NB4 (cell line): ENCODE data around the gene RBMS3.

Experiments used
- POLR2A ChIP-seq: IDR thresholded peaks from 2 replicates; pipeline ENCODE4 v1.6.1; 2011; ENCODE audit warnings: mild to moderate bottlenecking; ENCODE audit not compliant: insufficient read length; ENCODE audit errors: extremely low read depth
- TF ChIP-seq, protein P1 (sequence below): IDR thresholded peaks from 2 replicates; pipeline ENCODE4 v1.6.1; 2011; ENCODE audit warnings: low read depth, low read length
- TF ChIP-seq, protein P2 (sequence below): IDR thresholded peaks from one replicate; pipeline ENCODE4 v1.5.1; 2012; ENCODE audit warnings: low read depth, low read length

DNA sequence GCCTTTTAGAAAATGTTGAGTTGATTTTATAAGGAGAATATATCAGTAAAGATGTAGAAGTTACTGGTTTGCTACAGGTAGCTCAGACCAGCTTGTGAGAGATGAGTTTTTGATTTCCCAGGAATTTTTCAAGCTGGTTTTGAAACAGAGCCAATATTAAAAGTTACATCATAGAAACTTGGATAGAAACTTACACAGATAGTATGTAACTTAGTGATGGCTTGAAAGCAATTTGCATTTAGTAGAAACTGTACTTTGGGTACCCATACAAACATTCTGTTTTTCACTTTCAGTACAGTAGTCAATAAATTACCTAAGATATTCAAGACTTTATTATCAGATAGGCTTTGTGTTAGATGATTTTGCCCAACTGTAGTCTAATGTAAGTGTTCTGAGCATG lies 93.4 kb downstream of the RBMS3 start:
- TF ChIP-seq POLR2A, result no peak
- TF ChIP-seq, protein P1, sequence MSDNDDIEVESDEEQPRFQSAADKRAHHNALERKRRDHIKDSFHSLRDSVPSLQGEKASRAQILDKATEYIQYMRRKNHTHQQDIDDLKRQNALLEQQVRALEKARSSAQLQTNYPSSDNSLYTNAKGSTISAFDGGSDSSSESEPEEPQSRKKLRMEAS, result no peak
- TF ChIP-seq, protein P2, sequence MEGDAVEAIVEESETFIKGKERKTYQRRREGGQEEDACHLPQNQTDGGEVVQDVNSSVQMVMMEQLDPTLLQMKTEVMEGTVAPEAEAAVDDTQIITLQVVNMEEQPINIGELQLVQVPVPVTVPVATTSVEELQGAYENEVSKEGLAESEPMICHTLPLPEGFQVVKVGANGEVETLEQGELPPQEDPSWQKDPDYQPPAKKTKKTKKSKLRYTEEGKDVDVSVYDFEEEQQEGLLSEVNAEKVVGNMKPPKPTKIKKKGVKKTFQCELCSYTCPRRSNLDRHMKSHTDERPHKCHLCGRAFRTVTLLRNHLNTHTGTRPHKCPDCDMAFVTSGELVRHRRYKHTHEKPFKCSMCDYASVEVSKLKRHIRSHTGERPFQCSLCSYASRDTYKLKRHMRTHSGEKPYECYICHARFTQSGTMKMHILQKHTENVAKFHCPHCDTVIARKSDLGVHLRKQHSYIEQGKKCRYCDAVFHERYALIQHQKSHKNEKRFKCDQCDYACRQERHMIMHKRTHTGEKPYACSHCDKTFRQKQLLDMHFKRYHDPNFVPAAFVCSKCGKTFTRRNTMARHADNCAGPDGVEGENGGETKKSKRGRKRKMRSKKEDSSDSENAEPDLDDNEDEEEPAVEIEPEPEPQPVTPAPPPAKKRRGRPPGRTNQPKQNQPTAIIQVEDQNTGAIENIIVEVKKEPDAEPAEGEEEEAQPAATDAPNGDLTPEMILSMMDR, result no peak
